Measurements from ENCODE around the gene ANKRD13C.

The ANKRD13C gene

DNA sequence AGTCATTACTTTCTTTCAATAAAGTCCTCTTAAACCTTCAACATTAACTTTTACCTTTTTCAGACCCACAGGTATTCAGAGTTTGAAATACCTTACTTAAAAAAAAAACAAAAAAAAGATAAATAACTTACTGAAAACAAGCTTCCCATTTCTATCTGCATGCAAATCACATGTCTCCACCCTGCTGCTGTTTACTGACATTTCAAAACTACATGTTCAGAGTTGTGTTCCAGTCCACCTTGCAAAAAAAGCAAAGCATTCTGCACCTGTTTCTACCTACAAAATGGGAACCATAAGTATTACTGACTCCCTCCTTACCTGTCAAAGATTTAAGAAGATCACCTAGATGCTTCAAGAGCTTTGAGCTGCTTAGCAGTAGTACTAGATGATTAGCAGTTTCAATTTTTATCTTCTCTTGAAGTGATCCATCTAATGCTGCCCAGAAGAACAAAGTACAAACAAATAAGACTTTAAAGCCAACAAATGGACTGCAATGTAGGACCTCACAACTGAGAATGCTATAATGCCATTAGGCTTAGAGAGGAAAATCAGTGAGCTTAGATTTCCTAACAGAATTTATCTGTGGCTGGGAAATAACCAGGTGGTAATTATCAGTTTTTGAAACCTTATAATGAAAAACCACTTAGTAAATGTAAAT is 61.2 kb downstream of the ANKRD13C start:
- DNase-seq: no peak

DNA sequence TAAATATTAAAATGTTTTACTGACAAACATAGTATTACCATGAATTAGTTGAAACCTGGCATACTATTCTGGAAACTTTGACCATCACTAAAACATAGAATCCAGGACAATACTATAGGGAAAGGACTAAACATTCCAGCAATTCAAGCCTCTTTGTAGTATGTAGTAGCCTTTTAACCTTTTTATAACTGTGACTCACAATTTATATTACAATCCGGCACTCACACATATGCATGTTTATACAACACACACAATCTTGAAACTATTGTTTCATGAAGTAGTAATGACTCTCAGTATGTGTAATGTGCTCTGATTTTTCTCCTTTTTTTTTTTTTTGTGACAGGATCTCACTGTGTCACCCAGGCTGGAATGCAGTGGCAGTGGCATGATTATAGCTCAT is 64.3 kb downstream of the ANKRD13C start:
- DNase-seq: no peak

DNA sequence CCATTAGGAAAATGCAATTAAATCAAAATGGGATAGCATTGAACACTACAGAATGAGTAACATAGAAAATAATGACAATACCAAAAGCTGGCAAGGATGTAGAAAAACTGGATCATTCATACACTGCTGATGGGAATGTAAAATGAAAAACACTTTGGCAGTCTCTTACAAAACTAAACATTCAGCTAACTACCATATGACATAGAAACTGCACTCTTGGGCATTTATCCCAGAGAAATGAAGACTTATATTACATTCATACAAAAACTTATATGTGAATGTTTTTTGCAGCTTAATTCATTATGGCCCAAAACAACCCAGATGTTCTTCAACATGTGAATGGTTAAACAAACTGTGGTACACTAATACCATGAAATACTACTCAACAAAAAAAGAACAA is 66.4 kb downstream of the ANKRD13C start:
- no peak for DNase-seq

DNA sequence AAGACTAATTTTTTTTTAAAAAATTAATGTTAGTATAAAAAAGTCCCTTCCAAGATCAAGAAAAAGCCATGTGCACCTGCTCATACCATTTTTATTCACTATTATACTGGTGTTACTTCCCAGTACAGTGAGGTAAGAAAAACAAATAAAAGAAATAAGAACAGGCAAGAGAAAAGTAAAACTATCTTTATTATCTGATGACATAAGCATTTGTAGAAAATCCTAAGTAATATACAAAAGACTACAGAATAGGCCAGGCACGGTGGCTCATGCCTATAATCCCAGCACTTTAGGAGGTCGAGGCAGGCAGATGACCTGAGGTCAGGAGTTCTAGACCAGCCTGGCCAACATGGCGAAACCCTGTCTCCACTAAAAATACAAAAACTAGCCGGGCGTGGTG is 68.1 kb downstream of the ANKRD13C start:
- no peak for DNase-seq

DNA sequence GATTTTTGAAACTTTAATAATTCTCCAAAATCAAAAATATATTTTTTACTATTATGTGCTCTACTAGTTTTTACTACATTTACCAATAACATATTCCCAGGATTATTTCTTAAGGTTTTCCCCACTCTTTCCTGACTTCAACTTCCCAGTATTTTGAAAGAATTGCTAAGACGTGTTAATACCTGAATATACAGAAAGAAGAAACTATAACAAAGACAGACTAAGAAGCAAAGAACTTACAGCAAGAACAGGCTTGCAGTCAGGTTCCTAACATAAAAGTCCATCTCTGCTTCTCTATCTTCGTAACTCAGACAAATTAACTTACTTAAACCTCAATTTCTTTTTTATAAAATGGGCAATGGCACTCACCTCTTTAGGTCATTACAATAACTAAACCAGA is 70.2 kb downstream of the ANKRD13C start:
- no peak for DNase-seq

DNA sequence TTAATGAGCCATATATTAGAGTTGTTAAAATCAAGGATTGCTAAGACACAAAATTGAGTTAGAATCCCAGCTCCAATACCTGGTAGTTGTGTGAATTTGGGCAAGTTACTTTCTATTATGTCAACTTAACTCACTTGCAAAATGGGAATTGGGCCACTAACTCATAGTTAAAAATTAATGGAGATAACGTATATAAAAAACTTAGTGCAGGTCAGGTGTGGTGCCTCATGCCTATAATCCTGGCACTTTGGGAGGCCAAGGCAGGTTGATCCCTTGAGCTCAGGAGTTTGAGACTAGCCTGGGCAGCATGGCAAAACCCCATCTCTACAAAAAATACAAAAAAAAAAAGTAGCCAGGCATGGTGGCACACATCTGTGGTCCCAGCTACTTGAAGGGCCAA is 75.8 kb downstream of the ANKRD13C start:
- DNase-seq: no peak

DNA sequence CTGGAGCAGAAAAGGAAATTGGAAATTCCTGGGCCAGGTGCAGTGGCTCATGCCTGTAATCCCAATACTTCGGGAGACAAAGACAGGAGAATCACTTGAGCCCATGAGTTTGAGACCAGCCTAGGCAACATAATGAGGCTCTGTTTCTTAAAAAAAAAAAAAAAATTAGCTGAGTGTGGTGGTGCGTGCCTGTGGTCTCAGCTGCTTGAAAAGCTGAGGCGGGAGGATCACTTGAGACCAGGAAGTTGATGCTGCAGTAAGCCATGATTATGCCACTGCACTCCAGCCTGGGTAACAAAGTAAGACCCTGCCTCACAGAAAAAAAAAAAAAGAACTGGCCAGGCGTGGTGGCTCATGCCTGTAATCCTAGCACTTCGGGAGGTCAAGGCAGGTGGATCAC is 76.6 kb downstream of the ANKRD13C start:
- no peak for DNase-seq

DNA sequence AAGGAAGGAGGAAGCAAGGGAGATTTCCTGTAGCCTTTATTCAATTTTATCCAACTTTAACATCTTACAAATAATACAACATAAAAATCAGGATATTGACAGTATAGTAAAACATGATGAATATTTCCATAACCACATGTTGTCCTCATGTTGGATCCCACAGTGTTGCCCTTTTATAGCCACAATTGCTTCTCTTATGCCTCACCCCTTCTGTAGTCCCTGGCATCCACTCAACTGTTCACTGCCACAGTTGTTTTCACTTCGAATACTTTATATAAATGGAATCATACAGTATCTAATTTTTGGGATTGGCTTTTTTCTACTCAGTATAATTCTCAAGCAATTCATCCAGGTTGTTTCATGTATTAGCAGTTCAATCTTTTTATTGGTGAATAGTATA is 88.6 kb downstream of the ANKRD13C start:
- DNase-seq: no peak

DNA sequence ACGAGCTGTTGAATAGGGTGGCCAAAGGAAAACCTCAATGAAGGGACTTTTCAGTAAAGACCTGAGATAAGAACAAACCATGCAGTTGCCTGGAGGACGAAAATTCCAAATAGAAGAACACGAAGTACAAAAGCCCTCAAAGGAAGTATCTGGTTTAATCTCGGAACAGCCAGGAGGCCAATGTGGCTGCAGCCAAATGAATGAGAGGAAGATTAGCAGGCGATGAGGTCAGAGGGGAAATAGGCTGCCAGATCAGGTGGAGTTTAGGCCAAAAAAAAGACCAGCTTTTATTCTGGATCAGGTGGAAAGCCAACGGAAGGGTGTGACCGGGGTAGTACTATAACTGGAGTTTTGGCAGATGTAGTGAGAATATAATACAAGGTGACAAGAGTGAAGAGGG is 89.7 kb downstream of the ANKRD13C start:
- no peak for DNase-seq

DNA sequence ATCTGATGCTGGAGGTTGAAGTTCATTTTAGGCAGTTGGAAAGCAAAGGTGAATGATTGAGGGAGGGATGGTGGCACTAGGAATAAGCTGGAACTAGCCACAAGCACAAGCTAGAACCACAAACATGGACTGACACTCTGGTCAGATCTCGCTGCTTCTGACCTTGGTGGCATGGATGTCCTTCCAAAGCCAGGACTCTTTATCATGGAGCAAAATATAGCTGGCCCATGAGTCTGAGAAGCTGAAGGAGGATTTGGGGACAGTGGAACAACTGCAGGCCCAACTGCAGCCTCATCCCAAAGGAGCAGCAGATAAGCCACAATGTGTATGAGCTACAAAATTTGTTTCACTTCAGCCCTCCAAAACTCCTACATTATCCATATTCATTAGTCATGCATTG is 97.9 kb downstream of the ANKRD13C start:
- DNase-seq: no peak

DNA sequence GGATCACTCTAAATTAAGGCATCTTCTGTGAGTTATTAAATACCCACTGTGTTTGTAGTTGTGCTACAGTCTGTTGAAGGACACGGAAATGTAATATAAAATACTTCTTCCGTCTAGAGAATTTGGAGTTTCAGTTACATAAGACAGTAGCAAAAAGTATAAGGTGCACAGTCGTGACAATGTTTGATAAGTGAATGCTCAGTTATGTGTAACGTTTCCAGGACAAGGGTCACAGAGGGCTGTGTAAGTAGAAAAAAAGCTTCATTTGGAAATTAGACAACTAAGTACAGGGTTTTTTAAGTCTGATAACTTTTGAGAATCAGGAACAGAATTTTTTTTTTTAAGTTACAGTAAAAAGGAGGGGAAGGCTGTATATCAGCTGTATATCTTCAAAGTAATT is 105.8 kb downstream of the ANKRD13C start:
- DNase-seq: no peak

DNA sequence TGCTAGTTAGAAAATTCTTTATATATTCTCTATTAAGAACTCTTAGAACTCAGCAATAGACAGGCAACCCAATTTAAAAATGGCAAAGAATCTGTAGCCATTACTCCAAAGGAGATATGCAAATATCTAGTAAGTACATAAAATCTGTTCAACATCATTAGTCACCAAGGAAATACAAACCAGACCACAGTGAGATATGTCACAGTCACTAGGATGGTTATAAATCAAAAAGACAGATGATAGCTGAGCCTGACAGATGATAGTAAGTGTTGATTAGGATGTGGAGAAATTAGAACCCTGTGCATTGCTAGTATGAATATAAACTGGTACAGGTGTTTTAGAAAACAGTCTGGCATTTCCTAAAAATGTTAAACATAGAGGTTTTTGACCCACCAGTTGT is 106.8 kb downstream of the ANKRD13C start:
- no peak for DNase-seq

DNA sequence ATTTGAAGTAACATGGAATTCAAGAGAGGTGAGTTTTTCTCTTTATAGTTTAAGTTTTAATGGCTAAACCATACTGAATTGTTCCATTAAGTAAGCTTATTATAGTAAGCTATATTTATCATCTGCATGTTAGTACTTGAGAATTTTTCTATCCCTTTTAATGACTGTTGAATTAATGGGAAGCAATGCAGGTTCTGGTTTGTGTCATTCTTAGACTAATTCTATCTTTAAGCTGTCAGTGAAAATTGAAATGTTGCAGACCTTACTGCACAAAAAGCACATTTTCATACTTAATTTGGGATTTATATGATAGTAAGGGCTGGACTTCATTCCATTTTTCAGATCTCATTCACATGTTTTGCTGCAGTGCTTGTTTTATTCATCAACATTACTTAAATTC is 107.4 kb downstream of the ANKRD13C start:
- DNase-seq: no peak

DNA sequence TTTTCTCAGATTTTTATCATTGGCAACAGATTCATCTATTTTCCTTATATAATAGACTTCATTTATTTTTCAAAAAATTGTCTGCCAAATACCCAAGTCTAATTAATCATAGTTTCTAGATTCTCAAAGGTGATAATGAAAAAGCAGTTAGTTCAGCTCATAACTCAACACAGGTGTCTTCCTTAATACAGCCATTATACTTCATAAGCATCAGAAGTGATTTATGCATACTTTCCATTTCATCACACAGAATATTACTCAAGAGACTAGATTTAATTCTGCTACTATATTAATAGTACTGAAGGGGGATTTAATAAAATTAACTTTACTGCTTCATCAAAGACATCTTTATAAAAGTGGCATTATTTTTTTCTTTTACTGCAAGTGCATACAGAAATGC is 114.6 kb downstream of the ANKRD13C start:
- no peak for DNase-seq

DNA sequence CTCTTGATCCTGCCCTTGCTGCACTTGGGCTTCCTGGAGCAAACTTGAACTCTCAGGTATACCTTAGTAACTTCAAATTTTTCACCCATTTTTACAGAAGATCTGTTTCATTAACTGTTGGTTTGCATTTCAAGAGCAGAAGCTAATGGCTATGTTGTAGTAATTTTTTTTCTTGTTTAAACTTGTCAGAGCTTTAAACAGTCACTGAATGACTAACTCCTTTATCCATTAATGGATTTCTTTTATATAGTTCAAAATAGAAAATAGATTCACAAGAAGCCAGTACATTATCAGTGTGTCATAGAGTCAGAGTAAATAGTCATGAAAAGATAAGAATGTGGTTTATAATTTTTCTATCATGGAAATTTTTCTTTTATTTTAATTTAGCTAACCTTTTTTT is 119.8 kb downstream of the ANKRD13C start:
- DNase-seq: no peak

DNA sequence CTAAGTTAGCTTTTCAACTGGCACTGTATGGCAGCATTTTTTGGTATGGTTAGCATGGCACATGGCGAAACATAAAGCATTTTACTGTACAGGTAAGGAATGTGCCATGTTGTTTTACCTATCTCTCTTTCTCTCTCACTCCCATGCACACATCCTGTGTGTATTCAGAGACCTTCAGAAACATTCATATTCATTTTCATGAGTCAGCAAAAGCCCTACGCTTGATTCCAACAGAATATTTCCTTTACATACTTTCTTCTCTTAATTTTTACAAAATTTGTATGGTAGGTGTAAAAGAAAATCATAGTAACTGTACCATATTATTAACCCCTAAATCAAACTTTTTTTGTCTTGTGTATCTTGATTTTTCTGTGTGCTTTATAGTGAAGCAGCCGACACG is 123.0 kb downstream of the ANKRD13C start:
- DNase-seq: no peak

DNA sequence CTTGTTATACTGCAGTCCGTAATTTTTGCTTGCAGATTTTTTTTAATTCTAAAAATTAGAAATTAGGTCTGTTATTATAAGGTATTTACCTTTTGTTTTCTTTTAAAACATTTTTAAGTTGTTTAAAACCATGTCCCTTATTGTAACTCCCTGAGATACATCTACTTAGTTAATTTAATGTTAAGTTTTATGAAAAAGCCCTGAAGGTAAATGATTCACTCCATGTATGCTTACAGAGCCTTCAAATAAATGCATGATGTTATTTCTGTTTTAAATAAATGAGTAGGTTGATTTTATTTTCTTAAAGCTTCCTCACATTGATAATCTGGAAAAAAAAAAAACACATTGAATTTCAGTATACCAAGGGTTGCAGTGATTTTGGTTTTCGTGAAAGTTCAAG is 125.9 kb downstream of the ANKRD13C start:
- DNase-seq: no peak

DNA sequence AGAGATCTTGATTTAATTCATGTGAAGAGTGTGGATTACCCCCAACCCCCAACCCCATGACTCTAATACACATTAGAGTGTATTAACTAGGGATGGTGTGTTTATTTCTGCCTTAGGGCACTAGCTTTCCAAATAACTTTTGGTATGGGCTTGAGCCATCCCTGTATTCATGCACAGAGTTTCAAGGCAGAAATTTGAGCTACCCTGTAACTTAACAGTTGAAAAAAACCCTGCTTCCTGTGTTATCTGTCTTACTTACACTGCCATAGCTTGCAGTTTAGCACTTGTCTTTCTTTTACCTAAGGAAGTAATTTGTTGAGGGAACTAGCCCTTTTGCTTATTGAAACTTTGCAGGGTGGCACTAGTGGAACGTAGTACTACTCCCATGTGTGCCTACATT is 127.1 kb downstream of the ANKRD13C start:
- DNase-seq: peak in 1 of 2 donors; percentile 19

DNA sequence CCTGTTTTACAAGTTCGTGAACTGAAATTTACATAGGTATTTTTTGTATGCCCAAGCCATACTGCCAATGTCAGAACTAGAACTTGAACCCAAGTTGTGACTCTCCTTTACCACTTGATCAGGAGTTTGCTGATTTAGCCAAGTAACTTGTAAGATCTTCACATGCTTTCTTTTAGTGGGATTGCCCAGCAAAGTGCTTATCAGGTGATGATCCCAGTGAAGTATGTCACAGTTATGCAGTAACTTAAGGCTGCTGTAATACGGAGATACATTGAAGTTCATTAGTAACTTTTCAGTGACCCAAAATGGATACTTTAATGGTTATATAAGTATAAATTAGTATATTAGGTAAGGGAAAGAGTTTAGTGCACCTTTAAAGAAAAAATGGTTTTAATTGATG is 129.6 kb downstream of the ANKRD13C start:
- DNase-seq: no peak

DNA sequence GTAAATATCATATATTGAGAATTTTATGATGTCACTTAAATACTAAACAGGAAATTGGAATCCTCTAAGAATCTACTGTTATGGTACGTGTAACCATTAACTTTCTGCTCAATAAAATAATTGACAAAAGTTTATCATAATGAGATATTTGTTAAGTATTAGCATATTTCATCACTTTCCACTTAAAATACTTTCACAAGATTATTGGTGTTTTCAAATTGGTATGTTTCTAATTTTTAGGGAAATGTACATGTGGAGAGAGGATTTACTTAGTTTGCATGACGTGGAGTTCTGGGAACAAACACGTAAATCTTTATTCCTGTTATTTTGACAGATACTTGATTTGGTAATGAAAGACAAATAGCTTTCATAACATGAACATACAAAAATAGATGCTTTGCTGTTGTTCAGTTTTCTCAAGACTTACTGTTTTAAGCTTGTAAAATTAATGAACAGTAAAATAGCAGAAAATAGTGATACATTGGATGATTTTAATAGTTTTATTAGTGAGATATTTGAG is 131.7 kb downstream of the ANKRD13C start:
- DNase-seq: no peak

DNA sequence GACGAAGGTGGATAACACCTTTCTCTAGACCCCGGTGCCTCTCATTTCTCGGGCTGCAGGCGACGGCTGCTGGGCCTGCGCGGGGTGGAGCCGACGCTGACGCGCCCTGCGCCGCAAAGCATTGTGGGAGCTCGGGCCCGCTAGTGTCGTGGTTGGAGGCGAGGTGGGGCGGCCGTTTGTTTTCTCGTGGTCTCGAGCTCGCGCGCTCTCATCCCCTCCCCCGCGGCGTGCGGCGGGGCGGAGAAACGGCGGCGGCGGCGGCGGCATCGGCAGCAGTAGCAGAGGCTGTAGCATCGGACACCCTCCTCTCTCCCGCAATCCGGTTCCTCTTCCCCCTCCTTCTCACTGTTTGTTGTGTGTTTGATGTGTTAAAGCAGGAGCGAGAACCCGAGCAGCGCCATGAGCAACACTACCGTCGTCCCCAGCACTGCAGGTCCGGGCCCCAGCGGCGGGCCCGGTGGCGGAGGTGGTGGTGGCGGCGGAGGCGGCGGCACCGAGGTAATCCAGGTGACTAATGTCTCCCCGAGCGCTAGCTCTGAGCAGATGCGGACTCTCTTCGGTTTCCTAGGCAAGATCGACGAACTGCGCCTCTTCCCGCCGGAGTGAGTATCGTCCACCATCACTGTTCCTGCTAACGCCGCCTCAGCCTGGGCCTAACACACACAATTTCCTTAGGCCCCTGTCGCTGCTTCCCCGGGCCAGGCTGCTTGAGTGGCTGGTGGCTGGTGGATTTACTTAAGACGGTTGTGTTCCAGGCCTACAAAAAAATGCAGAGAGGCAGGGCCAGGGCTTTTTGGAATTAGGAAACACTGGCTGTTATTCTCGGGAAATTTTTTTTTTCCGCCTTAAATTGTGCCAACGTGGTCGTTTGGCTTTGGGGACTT is 133.0 kb downstream of the ANKRD13C start, which contains the start of gene SRSF11:
Gene SRSF11, plus strand, starts transcription at position 143 of the 884 bp plus-strand sequence. Its CDS starts 257 bp downstream, at position 400.
- peak; percentile 95 to 96 for DNase-seq

DNA sequence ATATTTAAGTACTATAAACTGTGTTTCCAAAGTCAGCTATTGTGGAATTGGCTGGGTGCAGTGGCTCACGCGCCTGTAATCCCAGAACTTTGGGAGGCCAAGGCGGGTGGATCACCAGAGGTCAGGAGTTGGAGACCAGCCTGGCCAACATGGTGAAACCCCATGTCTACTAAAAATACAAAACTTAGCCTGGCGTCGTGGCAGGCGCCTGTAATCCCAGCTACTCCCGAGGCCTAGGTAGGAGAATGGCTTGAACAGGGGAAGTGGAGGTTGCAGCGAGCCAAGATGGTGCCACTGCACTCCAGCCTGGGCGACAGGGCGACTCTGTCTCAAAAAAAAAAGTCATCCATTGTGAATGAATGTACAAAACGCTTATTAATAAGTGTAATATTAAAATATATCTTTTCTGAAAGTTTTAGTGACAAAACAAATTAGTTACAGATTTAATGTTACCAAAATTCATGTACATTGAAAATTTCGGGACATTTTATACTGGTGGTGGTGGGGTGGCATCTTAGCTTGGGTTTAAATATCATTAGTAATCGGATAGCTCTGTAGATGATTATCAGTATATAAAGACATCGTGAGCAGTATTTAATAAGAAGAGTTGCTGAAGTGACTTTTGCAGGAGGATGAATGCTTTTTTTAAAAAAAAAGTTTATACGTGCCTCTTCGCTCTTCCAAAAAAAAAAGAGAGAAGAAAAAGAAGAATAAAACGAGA is 133.8 kb downstream of the ANKRD13C start:
- no peak for DNase-seq

DNA sequence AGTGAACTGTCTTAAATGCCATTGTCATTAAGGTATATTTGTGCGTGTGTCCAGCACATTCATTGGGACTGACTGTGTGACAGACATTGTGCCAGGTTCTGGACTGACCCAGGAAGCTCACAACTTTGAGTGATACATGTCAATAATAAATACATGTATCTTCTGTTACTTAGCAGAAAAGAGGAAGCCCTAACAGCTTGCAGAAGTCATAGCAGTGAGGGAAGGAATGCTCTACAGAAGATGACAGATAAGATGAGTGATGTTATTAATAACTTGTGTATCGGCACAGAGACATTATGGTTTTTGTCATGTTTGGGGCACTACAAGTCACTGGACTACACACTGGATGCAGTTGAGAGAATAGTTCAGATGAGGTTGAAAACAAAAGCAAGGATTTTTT is 134.5 kb downstream of the ANKRD13C start:
- DNase-seq: no peak

DNA sequence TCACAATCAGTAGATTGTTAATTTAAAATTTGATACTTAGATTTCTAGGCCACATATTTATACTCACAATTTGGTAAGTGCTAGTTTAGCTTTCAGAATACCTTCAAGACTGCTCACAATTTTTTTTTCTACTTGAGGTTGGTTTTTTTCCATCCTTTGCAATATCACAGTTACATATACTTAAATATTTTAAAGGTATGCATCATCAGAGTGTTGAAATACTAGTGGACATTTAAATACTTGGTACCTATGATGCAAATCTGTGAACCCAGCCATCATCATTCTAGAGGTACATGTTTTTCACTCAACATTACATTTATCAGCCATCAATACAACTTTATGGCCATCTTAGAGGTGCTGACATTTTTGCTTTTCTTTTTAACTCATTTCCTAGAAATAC is 143.0 kb downstream of the ANKRD13C start:
- no peak for DNase-seq

Data from CD4-positive, alpha-beta T cell treated with Interleukin-4 for 1 hour (primary cell).